Karpas-422 (cell line): ENCODE measurements around the gene NFIL3. TPM values are rescaled to one million over a fixed set of nuclear protein-coding genes. Genes with fewer than 3 reads are reported as not detected.
A peak's percentile ranks its signal among the peaks of the same experiment; 100 is the strongest.
"Not testable (repeated sequence)": the region's sequence is repeated elsewhere in the genome, so short reads cannot be mapped to it uniquely, and the experiment has no call there.

Source experiments
- DNase-seq: peaks from one replicate; pipeline ENCODE4 v3.0.0-alpha.2; 2015
- H2AFZ ChIP-seq: fragments of 200-600 bp; sonication (generic); 2 replicates; pipeline ENCODE4 v1.6.1; 2014; ENCODE audit warnings: antibody characterized with exemption, low read length, mixed read lengths
- H3K27ac ChIP-seq: fragments of 200-600 bp; sonication (generic); 2 replicates; pipeline ENCODE4 v1.5.1; 2014; ENCODE audit warnings: mild to moderate bottlenecking, low read length, moderate library complexity
- H3K27me3 ChIP-seq: fragments of 200-600 bp; sonication (generic); 2 replicates; pipeline ENCODE4 v1.6.1; 2014; ENCODE audit warnings: low read length, mixed read lengths
- H3K36me3 ChIP-seq: fragments of 200-600 bp; sonication (generic); 2 replicates; pipeline ENCODE4 v1.6.1; 2014; ENCODE audit warnings: low read length, mixed read lengths; ENCODE audit not compliant: insufficient read depth
- H3K4me1 ChIP-seq: fragments of 200-600 bp; sonication (generic); 2 replicates; pipeline ENCODE4 v1.6.1; 2014; ENCODE audit warnings: mild to moderate bottlenecking, low read length, mixed read lengths
- H3K4me2 ChIP-seq: fragments of 200-600 bp; sonication (generic); 2 replicates; pipeline ENCODE4 v1.6.1; 2014; ENCODE audit warnings: low read length, low read depth, mild to moderate bottlenecking; ENCODE audit not compliant: poor library complexity, severe bottlenecking
- H3K4me3 ChIP-seq: fragments of 200-600 bp; sonication (generic); 2 replicates; pipeline ENCODE4 v1.5.1; 2014; ENCODE audit warnings: mild to moderate bottlenecking, antibody characterized with exemption, low read length, mixed read lengths
- H3K79me2 ChIP-seq: fragments of 200-600 bp; sonication (generic); 2 replicates; pipeline ENCODE4 v1.6.1; 2014; ENCODE audit warnings: mild to moderate bottlenecking, low read length, mixed read lengths
- H3K9ac ChIP-seq: fragments of 200-600 bp; sonication (generic); 2 replicates; pipeline ENCODE4 v1.6.0; 2014; ENCODE audit warnings: low read length
- H3K9me2 ChIP-seq: fragments of 200-600 bp; sonication (generic), shearing (Covaris generic); replicated peaks from 2 replicates; pipeline ENCODE4 v1.6.0; 2014; ENCODE audit warnings: mild to moderate bottlenecking, low read length, moderate library complexity; ENCODE audit not compliant: insufficient read depth
- H3K9me3 ChIP-seq: fragments of 300-700, 200-600 bp; sonication (generic); 2 replicates; pipeline ENCODE4 v1.6.1; 2014; ENCODE audit warnings: low read length, mixed read lengths
- H4K20me1 ChIP-seq: fragments of 200-600 bp; sonication (generic); 2 replicates; pipeline ENCODE4 v1.6.1; 2014; ENCODE audit warnings: mild to moderate bottlenecking, antibody characterized with exemption, low read length, low read depth; ENCODE audit not compliant: insufficient read depth
- total RNA-seq: library from RNA; depleted of rRNA; stranded (reverse); fragments of >200 nt; shearing (Covaris generic); gene quantifications from 2 replicates; pipeline ENCODE4 v1.2.3, GENCODE V29; 2014; ENCODE audit warnings: low replicate concordance

The NFIL3 gene
- total RNA-seq, 1 experiment from 2014 or later, result 4.1 TPM

GRCh38 chr9:91370006-91370405 lies 53.6 kb downstream of the NFIL3 start:
- not testable (repeated sequence) for DNase-seq, H3K79me2 ChIP-seq, H3K27ac ChIP-seq, H4K20me1 ChIP-seq, H3K9me3 ChIP-seq, H3K4me3 ChIP-seq, H3K36me3 ChIP-seq, H2AFZ ChIP-seq, H3K4me1 ChIP-seq, H3K27me3 ChIP-seq, H3K4me2 ChIP-seq, H3K9ac ChIP-seq, H3K9me2 ChIP-seq

GRCh38 chr9:91364702-91365101 lies 58.9 kb downstream of the NFIL3 start:
- H3K9ac ChIP-seq, result no peak overlapping the region
- H3K4me1 ChIP-seq, result peaks cover 17% of the 10 kb centered on the region
- H3K27me3 ChIP-seq, result no peaks in the 10 kb centered on the region
- H4K20me1 ChIP-seq, result no peaks in the 10 kb centered on the region
- H3K36me3 ChIP-seq, result no peaks in the 10 kb centered on the region
- peaks cover 19% of the 10 kb centered on the region for H3K79me2 ChIP-seq
- H3K9me2 ChIP-seq, result no peaks in the 10 kb centered on the region
- no peak for DNase-seq
- no peak overlapping the region for H3K4me3 ChIP-seq
- no peak overlapping the region for H2AFZ ChIP-seq
- H3K9me3 ChIP-seq, result no peaks in the 10 kb centered on the region
- H3K4me2 ChIP-seq, result no peak overlapping the region
- no peak overlapping the region for H3K27ac ChIP-seq

- H4K20me1 ChIP-seq, result no peaks in the 10 kb centered on the region
- peaks cover 26% of the 10 kb centered on the region for H3K79me2 ChIP-seq
- no peak for DNase-seq
- no peak overlapping the region for H2AFZ ChIP-seq
- no peak overlapping the region for H3K9ac ChIP-seq
- H3K27ac ChIP-seq, result no peak overlapping the region
- no peak overlapping the region for H3K4me2 ChIP-seq
- no peaks in the 10 kb centered on the region for H3K9me3 ChIP-seq
- no peak overlapping the region for H3K4me3 ChIP-seq
- peaks cover 24% of the 10 kb centered on the region for H3K4me1 ChIP-seq
- H3K9me2 ChIP-seq, result no peaks in the 10 kb centered on the region
- H3K27me3 ChIP-seq, result no peaks in the 10 kb centered on the region
- no peaks in the 10 kb centered on the region for H3K36me3 ChIP-seq
Observed at GRCh38 chr9:91364005-91364404, 59.6 kb downstream of the NFIL3 start.

GRCh38 chr9:91362051-91362611 lies 61.5 kb downstream of the NFIL3 start:
- 0 out of 2 replicates have a peak overlapping the region, but pooled peaks have one; percentile 7 for H3K9ac ChIP-seq
- H4K20me1 ChIP-seq, result no peaks in the 10 kb centered on the region
- H3K9me2 ChIP-seq, result no peaks in the 10 kb centered on the region
- peak overlapping the region; percentile 76 for H2AFZ ChIP-seq
- H3K36me3 ChIP-seq, result peaks cover 1% of the 10 kb centered on the region; the same call in 1 of the 2 replicates
- peak overlapping the region; percentile 93; the same call in 1 of the 2 replicates for H3K4me3 ChIP-seq
- H3K27ac ChIP-seq, result no peak overlapping the region
- H3K79me2 ChIP-seq, result peaks cover 45% of the 10 kb centered on the region
- peaks cover 27% of the 10 kb centered on the region for H3K4me1 ChIP-seq
- H3K27me3 ChIP-seq, result no peaks in the 10 kb centered on the region
- peak overlapping the region; percentile 57 for H3K4me2 ChIP-seq
- H3K9me3 ChIP-seq, result no peaks in the 10 kb centered on the region
- no peak for DNase-seq

- H3K36me3 ChIP-seq, result peaks cover 8% of the 10 kb centered on the region; the same call in 1 of the 2 replicates
- H3K4me2 ChIP-seq, result peak within 1 kb of the TSS; percentile 94
- no peaks in the 10 kb centered on the region for H4K20me1 ChIP-seq
- no peaks in the 10 kb centered on the region for H3K27me3 ChIP-seq
- no peaks in the 10 kb centered on the region for H3K9me3 ChIP-seq
- peak within 1 kb of the TSS; percentile 88 for H2AFZ ChIP-seq
- peaks cover 27% of the 10 kb centered on the region for H3K4me1 ChIP-seq
- DNase-seq, result peak; percentile 94
- H3K27ac ChIP-seq, result peak within 1 kb of the TSS; percentile 2; the same call in 1 of the 2 replicates
- peaks cover 52% of the 10 kb centered on the region for H3K79me2 ChIP-seq
- H3K9ac ChIP-seq, result peak within 1 kb of the TSS; percentile 90
- H3K9me2 ChIP-seq, result no peaks in the 10 kb centered on the region
- H3K4me3 ChIP-seq, result peak within 1 kb of the TSS; percentile 93
Observed at GRCh38 chr9:91361291-91362050, 62.2 kb downstream of the NFIL3 start, which contains the start of gene AUH. Gene AUH, minus strand, starts transcription at chr9:91361918. Its CDS starts 29 bp downstream, at chr9:91361889.

GRCh38 chr9:91360551-91361290 lies 62.9 kb downstream of the NFIL3 start:
- Histone ChIP-seq H3K27me3 (no peaks in the 10 kb centered on the region), H3K4me2 (peak overlapping the region; percentile 94), H3K9me3 (no peaks in the 10 kb centered on the region), H3K9me2 (no peaks in the 10 kb centered on the region), H3K36me3 (peaks cover 11% of the 10 kb centered on the region; the same call in 1 of the 2 replicates), H3K79me2 (peaks cover 58% of the 10 kb centered on the region), H3K27ac (peak overlapping the region; percentile 2; the same call in 1 of the 2 replicates), H2AFZ (peak overlapping the region; percentile 88), H3K4me3 (peak overlapping the region; percentile 93), H4K20me1 (no peaks in the 10 kb centered on the region), H3K9ac (peak overlapping the region; percentile 90), H3K4me1 (peaks cover 27% of the 10 kb centered on the region)
- peak; percentile 62 for DNase-seq

GRCh38 chr9:91359734-91360470 lies 63.7 kb downstream of the NFIL3 start:
- Histone ChIP-seq H3K4me1 (peaks cover 27% of the 10 kb centered on the region), H3K9ac (peak overlapping the region; percentile 90), H4K20me1 (no peaks in the 10 kb centered on the region)

More at GRCh38 chr9:91359734-91360470, 63.7 kb downstream of the NFIL3 start:
- Histone ChIP-seq H3K9me3 (no peaks in the 10 kb centered on the region), H3K79me2 (peaks cover 64% of the 10 kb centered on the region), H3K4me2 (peak overlapping the region; percentile 94), H3K4me3 (peak overlapping the region; percentile 93), H3K9me2 (no peaks in the 10 kb centered on the region), H3K36me3 (peaks cover 14% of the 10 kb centered on the region; the same call in 1 of the 2 replicates), H2AFZ (no peak overlapping the region), H3K27ac (no peak overlapping the region), H3K27me3 (no peaks in the 10 kb centered on the region)
- no peak for DNase-seq
